Right forelimb (tissue), 1 donor: ENCODE measurements around the gene STK32B.
"Not testable (repeated sequence)": the region's sequence is repeated elsewhere in the genome, so short reads cannot be mapped to it uniquely, and the experiment has no call there.

Source experiments
- DNase-seq: peaks from one replicate; pipeline ENCODE4 v3.0.0-alpha.2; 2018

Gene STK32B

DNA sequence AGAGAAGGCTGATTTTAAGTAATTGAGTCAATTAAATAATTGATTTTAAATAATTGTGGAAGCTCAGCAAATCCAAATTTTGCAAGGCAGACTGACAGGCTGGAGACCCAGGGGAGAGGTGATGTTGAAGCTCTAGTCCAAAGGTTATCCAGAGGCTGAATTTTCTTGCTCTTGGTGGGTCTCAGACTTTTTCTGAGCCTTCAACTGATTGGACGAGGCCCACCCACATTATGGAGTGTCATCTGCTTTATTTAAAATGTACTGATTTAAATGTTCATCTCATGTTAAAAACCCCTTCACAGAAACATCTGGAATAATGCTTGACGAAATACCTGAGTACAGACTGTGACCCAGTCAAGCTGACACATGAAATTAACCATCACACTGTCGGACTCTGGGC, 20.4 kb upstream of the STK32B start:
- DNase-seq, result no peak

DNA sequence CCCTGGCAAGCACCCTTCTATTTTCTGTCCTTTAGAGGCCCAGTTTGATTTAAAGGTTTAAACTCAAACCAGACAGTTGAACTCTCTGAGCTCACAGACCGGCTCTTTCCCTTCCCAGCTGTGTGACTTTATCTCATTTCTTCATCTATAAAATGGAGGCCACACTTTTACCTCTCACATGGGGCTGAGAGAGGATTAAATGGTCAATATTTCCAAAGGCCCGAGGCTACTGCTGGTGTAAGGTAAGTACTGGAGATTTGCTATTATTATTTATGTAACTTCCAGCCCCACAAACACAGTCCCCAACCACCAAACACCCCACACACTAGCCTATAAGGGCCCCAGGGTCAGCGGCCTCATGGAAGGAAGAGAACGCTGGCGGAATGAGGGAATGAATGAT, 18.5 kb upstream of the STK32B start:
- no peak for DNase-seq

DNA sequence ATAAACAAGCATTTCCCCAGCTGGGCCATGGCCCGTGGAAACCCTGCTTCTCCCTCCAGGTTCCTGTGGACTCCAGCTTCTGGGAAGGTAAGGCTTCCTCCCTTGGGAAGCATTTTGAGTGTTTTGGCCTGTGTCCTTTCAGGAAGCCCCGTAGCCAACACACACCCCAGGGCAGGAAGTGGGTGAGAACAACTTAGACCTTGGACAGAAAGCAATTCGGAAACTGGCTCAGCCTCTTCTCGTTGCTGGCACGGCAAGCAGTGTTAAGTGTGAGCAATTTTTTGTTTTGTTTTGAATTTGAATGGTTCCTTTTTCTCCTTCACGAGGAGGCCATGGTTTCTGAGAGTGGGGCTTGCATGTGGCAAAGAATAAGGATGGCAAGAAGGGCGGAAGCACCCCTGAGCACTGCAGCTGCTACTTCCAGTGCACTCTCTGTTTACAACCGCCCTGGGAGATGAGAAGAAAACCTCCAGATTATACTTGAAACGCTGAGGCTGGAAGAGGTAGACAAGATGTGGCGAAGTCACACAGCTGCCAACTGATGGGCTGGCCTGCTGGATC, 17.9 kb upstream of the STK32B start:
- DNase-seq, result peak; percentile 67

DNA sequence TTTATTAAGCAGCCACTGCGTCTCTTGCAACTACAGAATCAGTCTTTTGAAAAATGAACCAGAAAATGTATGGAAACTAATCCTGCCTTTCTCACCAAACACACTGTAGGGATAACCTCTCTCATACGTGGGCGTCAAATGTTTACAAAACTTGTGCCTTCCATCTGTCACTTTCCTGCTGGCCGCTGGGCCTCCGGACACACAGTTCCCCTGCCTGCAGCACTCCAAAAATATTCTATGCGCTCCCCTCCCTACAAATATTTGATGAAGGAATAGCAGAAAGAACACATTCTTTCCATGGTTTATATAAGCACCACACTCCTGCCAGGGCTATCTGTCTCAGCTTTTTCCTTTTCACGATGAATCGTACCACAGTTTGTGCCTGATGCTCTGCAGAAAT, 17.1 kb upstream of the STK32B start:
- DNase-seq, result no peak

DNA sequence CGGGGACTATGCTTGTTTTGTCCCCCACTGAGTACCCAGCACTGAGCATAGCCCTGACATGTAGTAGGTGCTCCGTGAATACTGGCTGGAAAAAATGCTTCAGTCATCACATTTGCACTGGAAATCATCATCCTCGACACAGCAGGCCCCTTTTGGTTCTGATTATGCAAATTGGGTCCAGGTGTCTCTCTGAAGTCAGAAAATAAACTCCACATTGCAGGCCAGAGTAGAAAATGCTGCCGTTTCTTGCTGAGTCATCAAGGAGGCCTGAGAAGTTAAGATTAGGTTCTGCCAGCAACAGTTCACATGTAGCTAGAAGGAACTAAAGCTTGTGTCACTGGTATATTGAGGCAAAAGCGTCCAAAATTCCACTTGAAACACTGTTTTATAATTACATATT, 15.0 kb upstream of the STK32B start:
- no peak for DNase-seq

DNA sequence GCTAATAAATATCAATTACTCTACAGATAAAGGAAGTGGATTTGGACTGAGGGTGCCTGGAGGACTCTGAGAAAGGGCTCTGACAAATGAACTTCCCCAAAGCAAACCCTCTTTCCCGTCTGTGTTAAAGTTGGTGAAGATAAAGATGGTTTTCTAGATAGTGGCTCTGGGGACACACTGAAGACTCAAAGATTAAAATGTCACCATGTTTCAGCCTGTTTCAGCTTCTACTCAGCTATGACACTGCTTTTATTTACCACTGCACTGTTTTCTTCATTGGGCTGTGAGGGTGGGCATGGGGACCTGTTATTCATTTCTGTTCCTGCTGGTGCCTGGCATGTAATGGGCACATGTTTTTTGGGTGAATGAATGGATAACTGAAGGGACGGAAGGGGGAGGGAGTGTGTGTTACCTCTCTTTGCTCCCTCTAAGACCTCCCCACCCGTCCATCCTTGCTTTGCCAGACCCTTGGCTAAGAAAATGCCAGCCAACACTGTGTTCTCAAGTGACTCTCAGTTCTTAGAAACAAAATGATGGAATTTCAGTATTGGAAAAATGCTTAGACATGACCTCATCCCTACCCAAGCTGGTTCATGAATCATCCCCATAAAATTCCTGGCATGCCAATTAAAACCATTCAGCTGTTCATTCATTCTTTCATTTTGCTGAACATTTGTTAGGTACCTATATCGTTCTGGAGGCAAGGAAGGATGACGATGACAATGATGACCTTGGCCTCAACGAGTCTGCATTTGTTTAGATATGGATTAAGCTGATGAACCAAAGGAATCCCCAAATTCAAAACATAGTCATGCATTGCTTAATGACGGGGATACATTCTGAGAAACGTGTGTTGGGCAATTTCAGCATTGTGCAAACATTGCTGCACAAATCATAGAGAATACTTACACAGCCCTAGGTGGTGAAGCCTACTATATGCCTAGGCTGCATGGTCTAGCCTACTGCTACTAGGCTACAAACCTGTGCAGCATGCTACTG, 13.4 kb upstream of the STK32B start:
- DNase-seq, result no peak

DNA sequence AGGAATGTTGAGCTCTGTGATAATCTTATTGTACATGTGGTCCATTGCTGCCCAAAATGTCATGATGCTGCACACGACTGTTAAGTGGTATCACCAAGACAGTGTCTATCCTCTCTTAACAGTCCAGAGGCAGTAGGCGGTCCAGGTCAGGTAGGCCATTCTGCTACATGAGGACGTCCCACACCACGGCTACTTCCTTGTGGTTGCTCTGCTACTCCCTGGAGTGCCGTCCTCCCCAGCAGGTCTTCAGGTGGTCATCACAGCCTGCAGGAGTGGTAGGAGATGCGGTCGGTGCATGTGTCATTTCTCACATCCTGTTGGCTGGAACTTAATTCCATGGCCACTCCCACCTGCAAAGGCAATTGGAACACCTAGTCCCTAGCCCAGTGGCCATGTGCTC, 11.5 kb upstream of the STK32B start:
- DNase-seq, result no peak

DNA sequence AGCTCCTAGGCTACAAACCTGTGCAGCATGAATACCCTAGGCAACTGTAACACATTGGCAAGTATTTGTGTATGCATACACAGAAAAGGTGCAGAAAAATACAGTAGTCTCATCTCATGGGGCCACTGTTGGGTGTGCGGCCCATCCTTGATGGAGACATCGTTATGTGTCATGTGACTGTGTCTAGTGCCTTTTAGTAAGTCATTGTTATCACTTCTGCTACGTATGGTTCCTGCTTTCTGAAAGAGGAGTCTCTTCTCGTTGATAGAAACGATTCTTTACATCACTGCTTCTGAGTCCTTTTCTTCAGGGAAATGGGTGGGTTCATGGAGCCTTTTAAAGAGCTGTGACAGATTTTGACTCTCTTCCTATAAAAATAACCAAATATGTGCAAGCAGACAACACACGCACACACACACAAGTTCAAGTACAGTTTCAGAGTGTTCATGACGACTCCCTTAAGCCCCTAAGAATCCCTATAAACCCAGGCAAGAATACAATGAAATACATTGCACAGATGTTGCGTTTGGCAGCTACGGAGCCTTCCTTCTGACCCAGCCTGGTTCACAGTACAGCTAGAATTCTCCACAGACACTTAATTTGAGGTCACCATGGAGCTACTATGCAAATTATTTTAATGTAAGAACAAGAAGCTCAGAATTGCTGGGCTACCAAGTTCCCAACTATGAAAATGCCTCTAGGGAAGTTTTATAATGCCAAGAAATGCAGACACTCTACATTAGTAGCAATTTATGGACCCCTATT, 10.2 kb upstream of the STK32B start:
- no peak for DNase-seq

DNA sequence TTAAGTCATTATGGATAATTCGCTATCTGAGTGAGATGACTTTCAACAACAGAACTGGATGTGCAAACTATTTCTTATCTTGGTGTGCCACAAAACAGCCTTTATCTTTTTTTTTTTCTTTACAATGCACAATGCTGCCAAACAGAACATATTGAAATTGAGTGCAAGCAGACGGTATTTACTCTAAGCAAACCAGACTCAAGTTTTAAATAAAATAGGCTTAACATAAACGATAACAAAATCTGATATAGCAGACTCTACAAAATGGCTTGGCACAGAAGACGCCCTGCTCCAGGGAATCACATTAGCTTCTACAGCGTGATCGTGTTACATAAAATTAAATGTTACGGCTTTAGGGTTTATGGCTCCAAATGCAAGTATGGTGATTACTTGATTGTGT, 9.6 kb upstream of the STK32B start:
- DNase-seq, result no peak

DNA sequence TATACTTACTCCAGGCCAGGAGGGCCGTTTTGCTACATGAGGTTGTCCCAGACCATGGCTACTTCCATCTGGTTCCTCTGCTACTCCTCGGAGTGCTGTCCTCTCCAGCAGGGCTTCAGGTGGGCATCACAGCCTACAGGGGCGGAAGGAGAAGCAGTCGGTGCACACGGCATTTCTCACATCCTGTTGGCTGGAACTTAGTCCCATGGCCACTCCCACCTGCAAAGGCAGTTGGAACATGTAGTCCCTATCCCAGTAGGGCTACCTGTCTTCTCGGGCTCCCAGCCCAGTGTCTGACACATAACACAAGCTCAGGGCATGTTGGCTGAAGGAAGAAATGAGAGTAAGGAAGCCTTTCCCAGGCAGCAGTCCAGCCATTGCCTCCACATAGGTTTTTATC, 7.7 kb upstream of the STK32B start:
- no peak for DNase-seq

DNA sequence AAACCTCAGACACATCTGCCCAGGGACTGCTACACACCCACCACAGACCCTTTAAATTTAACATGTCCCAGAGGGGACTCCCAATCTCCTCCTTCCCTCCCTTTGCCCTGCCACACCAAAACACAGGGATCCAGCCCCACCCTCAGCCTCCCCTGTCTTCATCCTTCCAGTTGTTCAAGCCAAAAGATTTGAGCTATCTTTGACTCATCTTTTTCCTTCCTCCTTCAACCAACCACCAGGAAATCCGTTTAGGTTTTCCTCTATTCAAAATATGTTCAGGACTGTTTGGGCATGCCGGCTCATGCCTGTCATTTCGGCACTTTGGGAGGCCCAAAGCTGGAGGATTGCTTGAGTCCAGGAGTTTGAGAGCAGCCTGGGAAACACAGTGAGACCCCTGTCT, 6.9 kb upstream of the STK32B start:
- DNase-seq, result no peak

DNA sequence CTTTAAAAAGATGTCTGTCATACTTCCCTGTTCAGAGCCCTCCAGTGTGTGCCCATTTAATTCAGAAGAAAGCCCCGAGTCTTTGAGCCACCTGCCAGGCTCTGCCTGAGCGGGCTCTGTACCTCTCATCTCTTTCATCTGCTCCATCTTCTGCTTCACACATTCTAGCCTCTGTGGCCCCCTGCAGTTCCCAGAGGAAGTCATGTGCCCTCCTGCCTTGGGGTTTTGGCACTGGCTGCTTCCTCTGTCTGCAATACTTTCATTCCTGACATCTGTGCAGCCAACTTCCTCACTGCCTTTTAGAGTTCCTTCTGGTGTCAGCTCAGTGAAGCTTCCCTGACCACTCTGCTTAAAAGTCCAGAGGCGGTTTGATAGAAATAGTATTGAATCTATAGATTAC, 6.2 kb upstream of the STK32B start:
- DNase-seq, result no peak

DNA sequence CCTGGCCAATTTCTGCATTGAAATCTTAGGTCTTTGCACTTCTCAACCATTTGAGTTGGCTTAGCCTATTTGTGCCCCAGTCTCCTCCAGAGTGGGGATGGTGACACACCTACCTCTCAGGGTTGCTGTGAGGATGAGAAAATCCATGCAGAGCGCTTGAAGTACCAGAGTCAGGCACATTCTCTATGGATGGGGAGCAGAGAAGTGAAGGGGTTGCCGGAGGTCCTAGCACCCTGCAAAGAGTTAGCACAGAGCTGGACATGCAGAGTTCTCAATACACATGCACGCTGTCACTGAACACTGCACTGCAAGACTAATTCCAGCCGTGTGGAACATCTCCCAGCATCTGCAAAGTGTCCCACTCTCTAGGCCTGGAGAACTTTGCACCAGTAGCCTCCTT, 2.6 kb upstream of the STK32B start:
- DNase-seq, result no peak

DNA sequence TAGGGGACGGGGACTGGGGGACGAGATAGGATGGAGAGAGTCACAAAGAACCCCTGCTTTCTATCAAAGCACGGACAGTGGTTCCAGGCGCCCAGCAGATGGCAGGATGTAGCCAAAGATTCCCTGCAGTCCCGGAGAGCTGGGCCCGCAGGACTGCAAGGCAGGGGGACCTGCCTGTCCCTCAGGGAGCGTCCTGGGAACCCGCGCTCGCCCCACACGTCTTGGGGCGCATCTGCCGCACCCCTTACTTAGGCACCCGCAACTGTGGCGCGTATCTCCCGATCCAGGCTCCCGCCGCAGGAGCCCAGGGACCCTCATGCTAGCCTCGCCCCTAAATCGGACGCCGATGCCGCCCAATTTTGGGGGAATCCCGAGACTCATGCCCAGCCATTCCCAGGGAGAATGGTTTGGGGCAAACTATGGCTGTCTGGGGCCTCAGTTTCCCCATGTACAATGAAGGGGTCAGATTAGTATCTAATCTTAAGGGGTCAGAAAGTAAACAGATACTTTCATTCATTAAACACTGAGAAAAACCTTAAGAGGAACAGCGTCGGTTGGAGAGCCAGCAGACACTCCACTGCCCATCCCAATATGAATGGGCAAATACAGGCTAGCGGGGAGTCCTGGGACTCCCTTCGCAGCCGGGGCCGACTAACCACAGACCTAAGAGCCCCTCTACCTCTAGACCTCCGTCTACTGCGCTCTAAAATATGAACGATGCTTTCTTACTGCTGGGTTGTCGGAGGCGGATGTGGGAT, 581 bp upstream of the STK32B start:
- DNase-seq, result peak; percentile 85

DNA sequence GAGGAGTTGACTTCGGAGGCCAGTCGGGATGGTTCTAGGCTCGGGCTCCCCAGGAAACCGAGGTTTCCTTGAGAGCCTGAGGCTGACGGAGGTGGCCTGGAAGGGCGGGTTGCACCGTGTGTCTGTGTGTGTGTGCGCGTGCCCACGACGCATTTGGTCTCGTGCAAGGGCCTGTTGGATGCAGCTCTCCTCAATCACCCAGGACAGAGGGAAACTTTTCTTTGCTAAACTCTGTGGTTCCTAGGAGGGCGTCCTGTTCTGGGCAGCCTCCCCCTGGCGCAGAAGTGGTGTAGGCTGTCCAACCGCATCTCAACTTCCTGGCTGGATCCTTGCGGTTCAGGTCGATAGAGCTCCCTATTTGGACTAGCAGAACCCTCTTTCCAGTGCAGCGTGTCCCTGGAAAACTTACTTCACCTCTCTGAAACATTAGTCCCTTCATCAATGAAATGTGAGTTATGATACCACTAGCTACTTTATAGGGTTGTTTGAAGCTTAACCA, 973 bp downstream of the STK32B start:
- peak; percentile 57 for DNase-seq

DNA sequence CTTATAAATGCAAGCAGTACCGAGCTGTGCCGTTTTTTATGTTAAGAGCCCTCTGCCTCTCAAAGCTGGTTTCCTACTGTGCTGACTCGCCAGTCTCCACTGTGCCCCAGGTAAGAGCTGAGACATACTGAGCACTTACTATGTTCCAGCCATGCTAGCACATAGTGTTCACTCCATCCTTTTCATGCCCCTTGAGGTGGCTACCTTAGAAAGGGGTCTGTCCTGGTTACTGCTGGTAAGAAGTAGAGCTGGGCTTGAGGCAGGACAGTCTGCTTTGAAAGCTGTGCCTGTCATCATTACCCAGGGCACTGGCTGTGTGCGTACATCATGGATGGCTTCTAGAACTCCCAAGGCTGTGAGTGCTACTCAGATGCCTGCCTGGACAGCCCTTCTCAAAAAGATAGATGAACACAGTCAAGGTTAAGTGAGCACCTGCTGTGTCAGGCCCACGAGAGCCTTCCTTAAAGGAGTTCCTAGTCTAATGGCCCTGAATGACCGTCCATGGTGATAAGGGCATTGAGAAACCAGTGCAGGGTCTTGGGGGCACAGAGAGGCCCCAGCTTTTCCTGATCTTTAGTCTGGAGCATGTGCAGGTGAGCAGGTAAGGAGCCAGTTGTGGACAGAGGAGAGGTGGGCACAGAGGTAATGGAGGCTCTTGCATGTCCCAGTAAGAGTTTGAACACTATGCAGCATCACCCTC, 1.6 kb downstream of the STK32B start:
- DNase-seq, result no peak

DNA sequence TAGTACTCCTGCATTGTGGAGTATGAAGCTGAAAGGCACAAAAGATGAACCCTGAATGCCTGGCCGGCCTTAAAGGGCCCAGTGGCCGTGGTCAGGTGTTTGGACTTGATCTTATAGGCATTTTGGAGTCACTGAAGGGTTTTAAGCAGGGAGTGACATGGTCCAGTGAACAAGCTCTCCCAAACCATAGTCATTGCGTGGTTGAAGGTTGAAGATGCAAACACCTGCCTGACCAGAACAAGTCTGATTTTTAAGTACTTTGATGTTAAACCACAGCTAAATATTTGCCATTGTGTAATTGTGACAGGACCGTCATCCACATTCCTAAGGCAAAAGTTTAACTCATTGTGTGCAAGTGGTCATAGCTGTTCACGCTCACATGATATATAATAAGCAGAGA, 3.3 kb downstream of the STK32B start:
- DNase-seq, result no peak

DNA sequence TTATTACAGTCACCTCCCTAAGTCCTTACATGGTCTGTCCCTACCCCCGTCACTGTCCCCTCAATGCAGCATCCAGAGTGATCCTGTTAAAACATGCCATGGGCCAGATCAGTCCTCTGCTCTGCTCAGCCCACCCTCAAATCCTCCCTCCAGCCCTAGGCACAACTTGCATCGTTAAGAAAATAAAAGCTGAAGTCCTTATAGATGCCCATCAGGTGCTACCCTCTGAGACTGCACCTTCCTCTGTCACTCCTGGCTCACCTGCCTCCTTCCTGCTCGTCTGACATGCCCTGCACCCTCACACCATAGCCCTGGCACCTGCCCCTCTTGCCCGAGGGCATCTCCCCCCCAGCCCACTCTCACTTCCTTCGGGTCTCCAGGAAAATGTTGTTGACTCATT, 4.1 kb downstream of the STK32B start:
- no peak for DNase-seq

DNA sequence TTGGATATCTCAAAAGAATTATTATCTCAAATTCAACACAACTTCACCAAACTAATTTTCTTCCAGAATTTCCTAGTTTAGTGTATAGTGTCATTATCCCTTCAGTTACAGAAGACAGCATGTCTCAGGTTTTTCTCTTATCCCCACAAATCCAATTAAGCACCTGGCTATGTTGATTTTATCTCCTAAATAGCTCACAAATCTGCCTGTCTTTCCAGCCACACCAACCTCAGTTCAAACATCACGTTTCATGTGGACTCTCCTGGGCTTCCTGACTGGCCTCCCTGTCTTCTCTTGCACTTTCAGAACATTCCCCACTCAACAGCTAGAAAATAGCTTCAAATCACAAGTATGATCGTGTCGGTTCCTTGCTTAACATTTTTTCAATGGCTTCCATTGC, 14.8 kb downstream of the STK32B start:
- no peak for DNase-seq

DNA sequence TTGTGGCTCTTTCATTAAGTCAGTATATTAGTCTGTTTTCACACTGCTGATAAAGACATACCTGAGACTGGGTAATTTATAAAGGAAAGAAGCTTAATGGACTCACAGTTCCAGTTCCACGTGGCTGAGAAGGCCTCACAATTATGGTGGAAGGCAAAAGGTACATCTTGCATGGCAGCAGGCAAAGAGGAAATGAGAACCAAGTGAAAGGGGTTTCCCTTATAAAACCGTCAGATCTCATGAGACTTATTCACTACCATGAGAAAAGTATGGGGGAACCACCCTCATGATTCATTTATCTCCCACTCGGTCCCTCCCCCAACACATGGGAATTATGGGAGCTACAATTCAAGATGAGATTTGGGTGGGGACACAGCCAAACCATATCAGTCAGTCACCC, 15.7 kb downstream of the STK32B start:
- DNase-seq, result not testable (repeated sequence)

DNA sequence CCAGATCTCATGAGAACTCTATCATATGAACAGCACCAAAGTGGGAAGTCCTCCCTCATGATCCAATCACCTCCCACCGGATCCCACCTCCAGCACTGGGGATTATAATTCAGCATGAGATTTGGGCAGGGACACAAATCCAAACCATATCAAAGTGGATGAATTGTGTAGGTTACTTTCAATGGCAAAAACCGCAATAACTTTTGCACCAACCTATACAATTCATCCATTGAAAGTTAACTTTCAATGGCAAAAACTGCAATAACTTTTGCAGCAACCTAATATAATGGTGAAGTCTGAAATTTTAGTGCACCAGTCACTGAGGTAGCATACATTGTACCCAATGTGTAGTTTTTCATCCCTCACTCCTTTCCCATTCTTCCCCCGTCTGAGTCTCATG, 16.6 kb downstream of the STK32B start:
- no peak for DNase-seq

DNA sequence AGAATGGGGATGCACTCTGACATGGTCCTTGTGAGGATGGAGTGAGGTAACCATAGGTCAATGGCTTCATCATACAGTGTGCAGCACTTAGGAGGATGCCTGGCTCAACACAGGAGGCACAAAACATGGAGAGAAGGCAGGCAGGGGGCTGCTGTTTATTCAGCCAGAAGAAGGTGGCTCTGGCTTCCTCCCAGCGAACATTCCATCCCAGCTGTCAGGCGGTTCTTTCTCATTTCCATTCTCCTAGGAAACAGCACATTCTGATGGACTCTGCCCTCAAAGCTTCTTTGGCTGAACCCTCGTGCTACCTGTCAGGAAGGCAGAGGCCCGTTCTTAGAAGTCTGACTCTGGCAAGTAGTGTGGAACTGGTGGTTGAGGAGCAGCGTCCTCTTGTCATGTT, 18.6 kb downstream of the STK32B start:
- no peak for DNase-seq
